Measurements from ENCODE around the gene BTBD7. TPM values are rescaled to one million over a fixed set of nuclear protein-coding genes. Genes with fewer than 3 reads are reported as not detected.
A peak's percentile ranks its signal among the peaks of the same experiment; 100 is the strongest.

The BTBD7 gene
- total and polyA plus RNA-seq, 8 donors = 6.3 to 21.6 (median 13.8) TPM

- DNase-seq (no peak), ATAC-seq (no peak), FAIRE-seq (no peak)
- H3K4me3 ChIP-seq = peak overlapping the region; percentile 79 to 95 (median 89)
- H3K9me3 ChIP-seq = no peaks in the 10 kb centered on the region
- peaks cover 13 to 40% (median 25%) of the 10 kb centered on the region in 3 donors for H3K4me1 ChIP-seq
- H3K27me3 ChIP-seq = no peaks in the 10 kb centered on the region
- no peaks in the 10 kb centered on the region for H3K36me3 ChIP-seq
- 6 to 7% methylated on average over 7 of the region's 7 CpGs for WGBS, 2 donors
- TF ChIP-seq CTCF (IDR thresholded peaks at IDR 0.05) = no peak
- intact Hi-C loops (cut with DNase I) = no loop called here
- H3K27ac ChIP-seq = peak overlapping the region; percentile 46 to 97 (median 94)
Observed at GRCh38 chr14:93333631-93334103, 831 bp upstream of the BTBD7 start.

GRCh38 chr14:93332397-93332852 lies 411 bp downstream of the BTBD7 start:
- Histone ChIP-seq H3K4me1 (peaks cover 15 to 42% (median 26%) of the 10 kb centered on the region in 3 donors), H3K27me3 (no peaks in the 10 kb centered on the region), H3K36me3 (no peaks in the 10 kb centered on the region), H3K27ac (peak overlapping the region; percentile 86 to 97 (median 94)), H3K4me3 (peak overlapping the region; percentile 79 to 95 (median 89)), H3K9me3 (no peaks in the 10 kb centered on the region)
- FAIRE-seq (no peak), ATAC-seq (peak; percentile 77 to 82 (median 80)), DNase-seq (peak; percentile 60 to 87 (median 71))
- TF ChIP-seq CTCF (IDR thresholded peaks at IDR 0.05) = no peak
- WGBS, 2 donors = 0 to 1% methylated on average over 27 to 61 of the region's 61 CpGs
- intact Hi-C loops (cut with DNase I) = no loop called here

DNA sequence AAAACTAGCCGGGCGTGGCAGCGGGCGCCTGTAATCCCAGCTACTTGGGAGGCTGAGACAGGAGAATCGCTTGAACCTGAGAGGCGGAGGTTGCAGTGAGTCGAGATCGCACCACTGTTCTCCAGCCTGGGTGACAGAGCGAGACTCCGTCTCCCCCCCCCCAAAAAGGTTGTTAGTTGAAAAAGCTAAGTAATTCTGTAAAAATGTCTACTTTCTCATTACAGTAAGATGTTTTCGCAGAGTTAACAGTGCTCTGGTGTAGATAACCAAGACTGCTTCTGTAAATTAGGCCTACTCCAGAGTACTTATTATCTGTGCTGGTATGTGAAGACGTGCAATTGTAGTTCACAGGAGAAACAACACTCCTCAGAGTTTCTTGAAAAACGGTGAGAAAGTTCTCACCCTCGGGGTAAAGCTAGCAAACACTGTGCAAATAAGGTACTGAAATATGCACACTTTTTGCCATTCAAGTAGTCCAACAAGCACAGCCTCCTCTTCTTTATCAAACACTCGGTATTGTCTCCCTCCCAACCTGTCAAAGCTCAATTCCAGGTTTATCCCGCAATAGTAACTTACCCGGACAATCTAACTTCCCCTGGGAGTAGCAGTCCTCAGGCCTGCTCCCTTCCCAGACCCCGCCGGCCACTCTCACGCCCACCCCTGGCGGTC lies 974 bp downstream of the BTBD7 start:
- ATAC-seq = no peak

DNA sequence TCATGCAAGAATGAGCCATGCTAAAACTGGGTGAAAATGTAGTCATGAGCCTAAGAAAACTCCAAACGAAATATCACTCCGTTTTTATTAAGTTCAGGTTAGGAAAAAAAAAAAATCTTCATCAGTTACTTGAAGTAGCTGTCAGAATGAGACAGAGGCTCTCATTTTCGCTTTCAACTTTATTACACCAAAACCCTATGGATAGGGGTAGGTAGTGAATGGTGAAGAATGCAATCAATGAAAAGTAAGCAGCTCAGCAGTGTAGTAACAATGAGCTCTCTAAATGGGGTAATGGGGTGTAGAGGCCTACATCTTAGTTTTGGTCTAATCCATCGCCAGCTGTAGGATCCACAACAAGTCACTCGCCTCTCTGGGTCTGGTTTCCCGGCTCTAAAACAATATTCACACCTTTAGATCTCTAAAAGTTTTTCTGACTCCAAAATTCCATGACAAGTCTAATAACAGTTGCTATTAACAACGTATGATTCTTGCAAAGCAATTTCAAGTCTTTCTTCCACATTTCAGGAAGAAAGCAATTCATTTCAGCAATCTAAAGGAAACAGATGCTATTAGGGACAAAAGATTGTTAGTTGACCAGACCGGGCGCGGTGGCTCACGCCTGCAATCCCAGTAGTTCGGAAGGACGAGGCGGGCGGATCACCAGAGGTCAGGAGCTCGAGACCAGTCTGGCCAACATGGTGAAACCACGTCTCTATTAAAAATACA lies 1.7 kb downstream of the BTBD7 start:
- H3K27ac ChIP-seq = peak overlapping the region in 2 of 4 donors; percentile 97
- no peak for FAIRE-seq

More for the DNA sequence above, 974 bp downstream of the BTBD7 start:
- no peak for DNase-seq
- H3K9me3 ChIP-seq = no peaks in the 10 kb centered on the region
- peaks cover 15 to 42% (median 26%) of the 10 kb centered on the region in 3 donors for H3K4me1 ChIP-seq
- TF ChIP-seq CTCF (IDR thresholded peaks at IDR 0.05) = no peak
- no peaks in the 10 kb centered on the region for H3K27me3 ChIP-seq
- H3K36me3 ChIP-seq = no peaks in the 10 kb centered on the region
- intact Hi-C loops (cut with DNase I) = no loop called here
- H3K4me3 ChIP-seq = peak overlapping the region; percentile 79 to 95 (median 89)
- peak overlapping the region; percentile 86 to 97 (median 94) for H3K27ac ChIP-seq
- WGBS, 2 donors = 23 to 24% methylated on average over 21 of the region's 21 CpGs
- no peak for FAIRE-seq

More for the DNA sequence above, 1.7 kb downstream of the BTBD7 start:
- no peaks in the 10 kb centered on the region for H3K36me3 ChIP-seq
- 41 to 48% methylated on average over 17 of the region's 17 CpGs for WGBS, 2 donors
- no peaks in the 10 kb centered on the region for H3K9me3 ChIP-seq
- no peak for ATAC-seq
- TF ChIP-seq CTCF (IDR thresholded peaks at IDR 0.05) = no peak
- intact Hi-C loops (cut with DNase I) = no loop called here
- peaks cover 15 to 42% (median 26%) of the 10 kb centered on the region in 3 donors for H3K4me1 ChIP-seq
- DNase-seq = peak in 1 of 6 donors; percentile 20
- no peaks in the 10 kb centered on the region for H3K27me3 ChIP-seq
- H3K4me3 ChIP-seq = peak overlapping the region; percentile 79 to 95 (median 89)

Data from pancreas (tissue), 10 donors.